AG09319 (cell line): ENCODE results near the gene SPATA16.

Experiments used
- DNase-seq: peaks from one replicate; pipeline ENCODE4 v3.0.0-alpha.2; 2010; ENCODE audit warnings: low read depth; ENCODE audit errors: extremely low read depth
- CTCF ChIP-seq: IDR thresholded peaks from 2 replicates; pipeline ENCODE4 v1.5.1; 2011; ENCODE audit warnings: low read depth, mild to moderate bottlenecking, inconsistent platforms, low read length, moderate library complexity

Gene SPATA16

GRCh38 chr3:172919297-172919683 lies 221.7 kb downstream of the SPATA16 start:
- no peak for TF ChIP-seq CTCF
- no peak for DNase-seq

- DNase-seq, result no peak
- no peak for TF ChIP-seq CTCF
Observed at GRCh38 chr3:172918568-172919296, 222.3 kb downstream of the SPATA16 start.

GRCh38 chr3:172918165-172918564 lies 222.9 kb downstream of the SPATA16 start:
- no peak for TF ChIP-seq CTCF
- DNase-seq, result no peak

- DNase-seq, result no peak
- TF ChIP-seq CTCF, result no peak
Observed at GRCh38 chr3:172915911-172916514, 225.0 kb downstream of the SPATA16 start.

GRCh38 chr3:172914854-172915253 lies 226.2 kb downstream of the SPATA16 start:
- no peak for DNase-seq
- no peak for TF ChIP-seq CTCF

GRCh38 chr3:172913911-172914655 lies 227.0 kb downstream of the SPATA16 start:
- no peak for DNase-seq
- no peak for TF ChIP-seq CTCF

GRCh38 chr3:172911142-172911541 lies 229.9 kb downstream of the SPATA16 start:
- DNase-seq, result no peak
- no peak for TF ChIP-seq CTCF
